ENCODE data around the gene PRH2. TPM values are rescaled to one million over a fixed set of nuclear protein-coding genes. Genes with fewer than 3 reads are reported as not detected.

Gene PRH2
- total RNA-seq, 1 donor from 2014 or later: not detected

- Histone ChIP-seq H3K36me3 (ENCODE audit: control insufficient read depth, insufficient read depth, low read length) (no peaks in the 10 kb centered on the region), H3K27me3 (ENCODE audit: control insufficient read depth, insufficient read depth, low read length) (no peaks in the 10 kb centered on the region), H3K4me3 (ENCODE audit: low read depth, low read length) (no peak overlapping the region)
- DNase-seq (ENCODE audit: low read depth): no peak
- TF ChIP-seq CTCF (IDR thresholded peaks at IDR 0.05; ENCODE audit: insufficient read depth, low read length, poor library complexity, severe bottlenecking): no peak
Measured at GRCh38 chr12:10960211-10960610, 31.2 kb downstream of the PRH2 start.

GRCh38 chr12:10965476-10965875 lies 36.4 kb downstream of the PRH2 start:
- Histone ChIP-seq H3K27me3 (ENCODE audit: control insufficient read depth, insufficient read depth, low read length) (no peaks in the 10 kb centered on the region), H3K4me3 (ENCODE audit: low read depth, low read length) (no peak overlapping the region), H3K36me3 (ENCODE audit: control insufficient read depth, insufficient read depth, low read length) (no peaks in the 10 kb centered on the region)
- no peak for DNase-seq (ENCODE audit: low read depth)
- TF ChIP-seq CTCF (IDR thresholded peaks at IDR 0.05; ENCODE audit: insufficient read depth, low read length, poor library complexity, severe bottlenecking): no peak

GRCh38 chr12:10966314-10966713 lies 37.3 kb downstream of the PRH2 start:
- DNase-seq (ENCODE audit: low read depth): no peak
- Histone ChIP-seq H3K36me3 (ENCODE audit: control insufficient read depth, insufficient read depth, low read length) (no peaks in the 10 kb centered on the region), H3K27me3 (ENCODE audit: control insufficient read depth, insufficient read depth, low read length) (no peaks in the 10 kb centered on the region), H3K4me3 (ENCODE audit: low read depth, low read length) (no peak overlapping the region)
- no peak for TF ChIP-seq CTCF (IDR thresholded peaks at IDR 0.05; ENCODE audit: insufficient read depth, low read length, poor library complexity, severe bottlenecking)

GRCh38 chr12:10967409-10967808 lies 38.4 kb downstream of the PRH2 start:
- no peaks in the 10 kb centered on the region for H3K27me3 ChIP-seq (ENCODE audit: control insufficient read depth, insufficient read depth, low read length)
- no peaks in the 10 kb centered on the region for H3K36me3 ChIP-seq (ENCODE audit: control insufficient read depth, insufficient read depth, low read length)
- no peak for TF ChIP-seq CTCF (IDR thresholded peaks at IDR 0.05; ENCODE audit: insufficient read depth, low read length, poor library complexity, severe bottlenecking)
- no peak overlapping the region for H3K4me3 ChIP-seq (ENCODE audit: low read depth, low read length)
- DNase-seq (ENCODE audit: low read depth): no peak

GRCh38 chr12:10968765-10969456 lies 39.9 kb downstream of the PRH2 start:
- no peak overlapping the region for H3K4me3 ChIP-seq (ENCODE audit: low read depth, low read length)
- TF ChIP-seq CTCF (IDR thresholded peaks at IDR 0.05; ENCODE audit: insufficient read depth, low read length, poor library complexity, severe bottlenecking): no peak

GRCh38 chr12:10974965-10975364 lies 45.9 kb downstream of the PRH2 start:
- DNase-seq (ENCODE audit: low read depth): no peak
- Histone ChIP-seq H3K27me3 (ENCODE audit: control insufficient read depth, insufficient read depth, low read length) (no peaks in the 10 kb centered on the region), H3K36me3 (ENCODE audit: control insufficient read depth, insufficient read depth, low read length) (no peaks in the 10 kb centered on the region), H3K4me3 (ENCODE audit: low read depth, low read length) (no peak overlapping the region)
- no peak for TF ChIP-seq CTCF (IDR thresholded peaks at IDR 0.05; ENCODE audit: insufficient read depth, low read length, poor library complexity, severe bottlenecking)

More at GRCh38 chr12:10968765-10969456, 39.9 kb downstream of the PRH2 start:
- Histone ChIP-seq H3K36me3 (ENCODE audit: control insufficient read depth, insufficient read depth, low read length) (no peaks in the 10 kb centered on the region), H3K27me3 (ENCODE audit: control insufficient read depth, insufficient read depth, low read length) (no peaks in the 10 kb centered on the region)
- DNase-seq (ENCODE audit: low read depth): no peak

Measured in kidney epithelial cell (primary cell).